GM19240 (cell line): ENCODE measurements around the gene KCNIP1.

Experiments
- DNase-seq: peaks from one replicate; pipeline ENCODE4 v3.0.0; 2011; ENCODE audit warnings: low spot score; ENCODE audit not compliant: insufficient read length

Gene KCNIP1

GRCh38 chr5:170562166-170562874 lies 58.5 kb downstream of the KCNIP1 start:
- no peak for DNase-seq

GRCh38 chr5:170562875-170563228 lies 59.0 kb downstream of the KCNIP1 start:
- DNase-seq, result no peak

GRCh38 chr5:170563824-170564567 lies 60.2 kb downstream of the KCNIP1 start:
- DNase-seq, result no peak

GRCh38 chr5:170565072-170565471 lies 61.3 kb downstream of the KCNIP1 start:
- no peak for DNase-seq

- no peak for DNase-seq
Measured at GRCh38 chr5:170569101-170569500, 65.3 kb downstream of the KCNIP1 start.

GRCh38 chr5:170570476-170570875 lies 66.7 kb downstream of the KCNIP1 start:
- no peak for DNase-seq

GRCh38 chr5:170571281-170571731 lies 67.5 kb downstream of the KCNIP1 start:
- no peak for DNase-seq

- no peak for DNase-seq
Measured at GRCh38 chr5:170571875-170572852, 68.3 kb downstream of the KCNIP1 start.

GRCh38 chr5:170573114-170573513 lies 69.3 kb downstream of the KCNIP1 start:
- DNase-seq, result no peak

GRCh38 chr5:170573660-170574059 lies 69.8 kb downstream of the KCNIP1 start:
- DNase-seq, result no peak

GRCh38 chr5:170576602-170577535 lies 73.0 kb downstream of the KCNIP1 start:
- DNase-seq, result no peak

GRCh38 chr5:170579601-170580000 lies 75.8 kb downstream of the KCNIP1 start:
- DNase-seq, result no peak

GRCh38 chr5:170581211-170581610 lies 77.4 kb downstream of the KCNIP1 start:
- DNase-seq, result no peak

GRCh38 chr5:170582644-170583330 lies 79.0 kb downstream of the KCNIP1 start:
- no peak for DNase-seq

GRCh38 chr5:170584003-170584402 lies 80.2 kb downstream of the KCNIP1 start:
- DNase-seq, result no peak

- DNase-seq, result no peak
Measured at GRCh38 chr5:170584450-170585058, 80.7 kb downstream of the KCNIP1 start.

- DNase-seq, result no peak
Measured at GRCh38 chr5:170585273-170585948, 81.6 kb downstream of the KCNIP1 start.

- no peak for DNase-seq
Measured at GRCh38 chr5:170587808-170588207, 84.0 kb downstream of the KCNIP1 start.

GRCh38 chr5:170589643-170590042 lies 85.8 kb downstream of the KCNIP1 start:
- DNase-seq, result no peak
